CD4-positive, alpha-beta T cell treated with Interleukin-4 for 1 hour (primary cell): ENCODE data around the gene DTD1.

Experiments
- DNase-seq, 2 donors: peaks; one replicate each; pipeline ENCODE4 v3.0.0-alpha.2; 2020 to 2022

Gene DTD1, protein sequence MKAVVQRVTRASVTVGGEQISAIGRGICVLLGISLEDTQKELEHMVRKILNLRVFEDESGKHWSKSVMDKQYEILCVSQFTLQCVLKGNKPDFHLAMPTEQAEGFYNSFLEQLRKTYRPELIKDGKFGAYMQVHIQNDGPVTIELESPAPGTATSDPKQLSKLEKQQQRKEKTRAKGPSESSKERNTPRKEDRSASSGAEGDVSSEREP

DNA sequence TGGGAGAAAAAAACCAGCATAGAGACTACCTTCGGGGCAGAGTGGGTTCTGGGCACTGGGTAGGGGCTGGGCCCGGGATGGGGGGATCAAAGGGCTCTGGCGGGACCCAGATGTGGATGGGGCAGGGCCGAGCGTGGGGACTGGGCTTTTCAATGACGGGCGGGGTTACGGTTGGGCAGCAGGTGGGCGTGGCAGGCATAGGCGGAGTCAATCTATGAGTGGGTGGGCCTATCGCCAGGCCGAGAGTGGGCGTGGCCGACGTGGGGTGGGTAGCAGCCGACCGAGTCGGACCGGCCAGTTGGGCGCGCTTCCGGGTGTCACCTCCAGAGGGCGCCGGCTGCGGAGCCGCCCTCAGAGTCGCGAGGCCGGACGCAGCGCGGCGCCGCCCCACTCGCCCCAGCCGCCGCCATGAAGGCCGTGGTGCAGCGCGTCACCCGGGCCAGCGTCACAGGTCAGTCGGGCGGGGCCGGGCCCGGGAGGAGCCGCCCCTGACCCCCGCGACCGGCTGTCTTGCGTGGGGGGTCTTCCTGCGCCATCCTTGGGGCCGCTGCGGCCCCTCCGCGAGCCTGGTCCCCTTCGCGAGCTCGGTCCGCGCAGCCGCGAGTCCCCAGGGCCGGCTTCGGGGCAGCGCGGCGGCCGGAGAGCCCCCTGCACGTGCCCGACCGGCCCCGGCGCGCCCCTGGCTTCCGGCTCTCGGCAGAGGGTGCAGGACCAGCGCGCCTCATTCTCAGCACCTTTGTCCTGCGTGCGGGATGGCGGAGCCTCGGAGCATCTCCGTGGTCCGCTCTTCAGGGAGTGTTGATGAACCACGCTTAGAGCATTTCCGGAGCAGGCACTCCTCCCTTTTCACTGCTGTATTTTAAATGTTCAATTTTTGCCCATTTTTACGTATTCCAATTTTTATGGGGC is at the start of gene DTD1:
Gene DTD1, plus strand, starts transcription at position 390 of the 909 bp plus-strand sequence. Its CDS starts 19 bp downstream, at position 409.
- peak; percentile 86 to 89 for DNase-seq

DNA sequence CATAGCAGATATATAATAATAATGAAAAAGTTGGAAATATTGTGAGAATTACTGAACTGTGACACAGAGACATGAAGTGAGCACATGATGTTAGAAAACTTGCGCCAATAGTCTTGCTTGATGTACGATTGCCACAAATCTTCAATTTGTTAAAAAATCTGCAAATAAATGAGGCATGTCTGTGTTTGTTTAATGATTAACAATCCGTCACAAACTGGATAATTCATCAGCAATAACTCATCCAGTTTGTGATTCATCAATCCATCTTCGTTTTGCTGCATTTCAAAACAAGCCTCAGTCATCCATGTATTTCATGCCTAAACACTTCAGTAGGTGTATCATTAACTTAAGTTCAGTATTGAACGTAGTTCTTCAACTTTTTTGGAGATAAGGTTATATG is 46.1 kb upstream of the DTD1 start:
- no peak for DNase-seq

DNA sequence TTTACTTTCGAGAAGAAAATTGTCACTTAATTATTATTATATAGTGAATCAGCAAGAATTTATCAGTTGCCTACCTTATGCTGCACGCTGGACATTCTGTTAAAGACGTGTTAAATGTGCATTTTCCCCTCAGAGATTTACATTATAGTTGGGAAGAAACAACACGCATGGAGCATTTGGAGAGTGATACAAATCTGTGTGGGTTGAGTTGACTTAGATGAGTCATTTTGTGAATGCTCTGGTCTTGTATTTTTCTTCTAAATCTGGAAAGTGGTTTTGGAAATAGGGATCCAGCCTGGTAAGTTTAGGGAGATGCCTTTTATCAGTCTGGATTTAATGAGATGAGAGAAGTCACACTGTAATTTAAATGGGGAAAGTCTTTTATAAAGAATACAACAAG is 44.6 kb upstream of the DTD1 start:
- no peak for DNase-seq

DNA sequence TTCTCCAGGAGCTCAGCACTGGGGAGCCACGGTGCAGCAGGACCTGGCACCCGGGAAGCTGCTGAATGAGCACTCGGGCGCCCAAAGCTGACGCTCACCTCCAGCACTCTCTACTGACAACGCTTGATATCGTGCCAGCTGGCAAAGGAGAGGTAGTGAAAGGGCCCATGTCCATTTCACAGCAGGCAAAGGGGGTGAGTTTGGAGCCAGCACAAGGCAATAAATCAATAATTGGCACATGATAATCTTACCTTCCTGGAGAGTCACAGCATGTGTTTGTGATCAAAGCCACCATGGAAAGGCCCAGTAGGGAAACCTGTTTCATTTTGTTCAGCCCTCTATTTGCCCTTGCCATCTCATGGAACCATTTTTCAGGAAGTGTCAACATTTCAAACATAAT is 43.9 kb upstream of the DTD1 start:
- no peak for DNase-seq

DNA sequence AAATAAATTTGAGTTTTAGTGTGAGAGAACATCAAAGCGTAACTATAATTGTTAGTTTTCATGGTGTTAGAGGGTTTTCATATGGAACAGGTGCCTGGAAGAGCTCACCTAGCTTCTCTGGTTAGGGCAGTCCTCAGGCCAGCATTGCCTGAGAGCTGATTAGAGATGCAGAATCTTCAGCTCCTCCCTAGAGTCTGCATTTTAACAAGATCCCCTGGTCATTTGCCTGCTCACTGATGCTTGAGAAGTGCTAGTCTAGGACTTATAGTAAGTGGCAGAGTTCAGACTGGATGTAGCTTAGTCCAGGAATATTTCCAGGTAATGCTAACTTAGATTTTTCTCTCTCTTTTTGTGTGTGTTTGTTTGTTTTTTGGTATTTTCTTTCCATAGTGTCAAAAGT is 42.3 kb upstream of the DTD1 start:
- no peak for DNase-seq

DNA sequence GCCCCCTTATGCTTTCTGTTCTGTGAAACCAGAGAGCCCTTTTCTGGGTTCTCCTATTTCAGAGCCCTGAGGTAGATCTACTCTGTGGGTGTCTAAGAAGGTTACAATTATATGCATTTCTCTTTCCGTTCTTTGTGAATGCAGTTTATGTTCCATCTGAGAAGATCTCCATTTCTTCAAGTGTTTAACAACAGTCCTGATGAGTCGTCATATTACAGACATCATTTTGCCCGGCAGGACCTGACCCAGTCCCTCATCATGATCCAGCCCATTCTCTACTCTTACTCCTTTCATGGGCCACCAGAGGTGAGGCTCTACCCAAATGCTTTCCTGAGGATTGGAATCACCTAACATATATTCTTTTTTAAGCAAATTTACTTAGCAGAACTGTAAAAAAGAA is 39.4 kb upstream of the DTD1 start:
- no peak for DNase-seq

DNA sequence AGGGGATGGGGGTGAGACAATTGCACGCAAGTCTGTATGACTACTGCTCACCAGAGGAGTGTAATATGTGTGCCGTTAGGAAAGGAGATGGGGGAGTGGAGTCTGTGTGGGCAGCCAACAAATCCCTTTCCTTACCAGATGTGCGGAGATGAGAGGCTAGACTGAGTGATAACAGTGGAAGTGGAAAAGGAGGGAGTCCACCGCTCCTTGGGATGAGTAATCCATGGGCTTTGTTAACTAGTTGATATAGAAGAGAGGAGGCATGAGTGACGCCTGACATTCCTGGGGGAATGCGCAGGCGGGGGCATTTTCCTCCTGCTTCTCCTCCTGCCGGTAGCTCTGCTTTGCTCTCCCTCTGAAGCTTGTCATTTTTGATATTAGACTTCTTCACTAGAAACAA is 34.1 kb upstream of the DTD1 start:
- no peak for DNase-seq

DNA sequence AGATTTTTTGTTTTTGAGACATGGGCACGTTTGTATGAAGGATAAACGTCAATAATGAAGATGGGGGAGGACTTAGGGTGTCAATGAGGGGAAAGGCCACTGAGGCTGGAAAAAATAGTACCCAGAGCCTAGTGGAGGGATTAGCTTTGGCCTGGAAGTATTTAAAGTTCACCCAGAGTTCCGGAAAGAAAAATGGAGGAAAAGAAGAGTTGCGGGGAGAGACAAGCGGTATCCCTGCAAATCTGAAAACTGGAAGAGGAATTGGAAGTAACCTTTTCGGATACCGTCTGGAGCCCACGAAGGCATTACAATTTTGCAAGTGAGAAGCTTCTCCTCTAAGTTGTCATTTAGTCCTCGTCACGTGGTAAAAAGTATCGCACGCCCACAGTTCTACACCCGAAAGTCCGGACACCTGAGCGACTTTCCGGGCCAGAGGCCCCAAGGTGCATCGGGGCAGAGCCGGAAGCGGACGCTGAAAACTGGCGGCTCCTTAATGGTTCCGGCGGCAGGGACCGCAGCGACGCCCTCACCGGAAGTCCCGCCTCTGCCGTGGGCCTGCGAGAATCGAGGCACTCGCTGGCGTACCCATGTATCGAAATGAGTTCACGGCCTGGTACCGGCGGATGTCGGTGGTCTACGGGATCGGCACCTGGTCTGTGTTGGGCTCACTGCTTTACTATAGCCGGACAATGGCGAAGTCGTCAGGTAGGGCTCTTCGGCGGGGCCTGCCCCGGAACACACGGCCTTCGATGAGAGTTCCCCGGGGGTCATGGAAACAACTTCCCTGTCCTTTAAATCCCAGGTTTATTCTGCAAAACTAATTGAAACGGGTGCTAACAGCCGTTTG is 20.7 kb upstream of the DTD1 start, which contains the start of gene SMIM26:
Gene SMIM26, plus strand, starts transcription at position 541 of the 847 bp plus-strand sequence. Its CDS starts 47 bp downstream, at position 588.
- DNase-seq = peak; percentile 94 to 95

DNA sequence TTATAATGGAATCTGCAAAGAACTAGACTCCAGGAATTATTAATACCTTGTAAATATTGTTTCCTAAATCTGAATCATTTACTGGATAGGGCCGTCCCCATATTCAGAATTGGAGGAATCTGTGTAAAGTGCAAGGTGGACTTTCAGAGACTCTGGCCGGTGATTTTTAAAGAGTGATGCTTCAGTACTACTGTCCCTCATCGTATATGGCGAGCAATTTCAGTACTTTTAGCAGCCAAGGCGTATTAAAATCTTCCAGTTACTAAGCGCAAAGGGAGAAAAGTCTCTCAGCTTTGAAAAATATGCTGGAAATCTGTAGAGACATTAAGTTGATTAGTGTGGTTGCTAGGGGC is 20.1 kb upstream of the DTD1 start:
- no peak for DNase-seq

DNA sequence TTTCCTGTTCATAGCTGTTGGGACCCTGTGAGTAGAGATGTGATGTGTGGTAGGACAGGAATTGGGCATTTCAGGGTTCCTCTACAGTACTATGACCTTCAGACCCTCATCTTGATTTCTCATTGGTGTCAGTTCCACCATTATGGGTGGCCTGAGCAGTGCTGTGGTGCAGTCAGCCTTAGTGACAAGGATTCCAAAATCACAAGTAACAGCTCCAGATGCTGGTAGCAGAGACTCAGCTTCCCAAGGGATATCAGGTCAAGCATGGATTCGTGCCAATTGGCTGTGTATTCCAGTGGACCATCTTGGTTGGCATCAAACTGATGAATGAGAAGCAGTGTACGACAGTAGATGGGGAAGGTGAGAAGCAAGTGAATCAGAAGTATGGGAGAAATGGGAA is 16.8 kb upstream of the DTD1 start:
- DNase-seq = no peak

DNA sequence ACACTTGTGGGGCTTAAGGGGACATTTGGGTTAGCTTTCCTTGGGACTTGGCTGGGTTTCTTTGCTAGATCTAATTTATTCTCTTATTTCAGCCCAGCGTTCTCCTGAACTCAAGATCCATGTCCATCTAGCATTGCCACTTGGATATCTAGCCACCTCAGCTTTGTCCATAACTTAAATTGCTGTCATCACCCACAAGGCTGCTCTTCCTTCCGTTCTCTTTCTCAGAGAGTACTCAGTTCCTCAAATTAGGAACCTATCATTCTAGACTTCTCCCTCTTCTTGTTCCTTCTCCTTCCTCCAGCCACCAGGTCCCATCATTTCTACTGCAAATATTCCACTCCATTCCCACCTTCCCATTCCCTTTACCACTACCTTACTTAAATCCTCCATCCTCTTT is 16.3 kb upstream of the DTD1 start:
- no peak for DNase-seq

DNA sequence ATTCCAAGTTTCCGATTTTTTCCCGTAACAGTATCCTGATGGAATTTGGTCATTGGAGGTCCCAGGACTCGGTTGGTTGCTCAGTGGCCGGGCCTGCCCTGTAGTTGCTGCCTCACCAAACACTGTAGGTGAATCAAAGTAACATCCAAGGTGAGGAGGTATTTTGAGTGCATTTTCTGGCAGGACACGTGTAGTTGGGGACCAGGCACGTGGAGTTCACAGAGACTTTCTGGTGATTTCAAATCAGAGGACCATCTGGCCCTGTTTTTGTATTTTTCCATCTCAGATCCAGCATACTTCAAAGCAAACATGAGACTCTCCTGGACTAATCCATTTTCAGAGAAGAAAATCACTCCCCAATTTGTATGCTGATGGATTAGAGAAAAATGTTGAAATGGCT is 9.9 kb upstream of the DTD1 start:
- no peak for DNase-seq

DNA sequence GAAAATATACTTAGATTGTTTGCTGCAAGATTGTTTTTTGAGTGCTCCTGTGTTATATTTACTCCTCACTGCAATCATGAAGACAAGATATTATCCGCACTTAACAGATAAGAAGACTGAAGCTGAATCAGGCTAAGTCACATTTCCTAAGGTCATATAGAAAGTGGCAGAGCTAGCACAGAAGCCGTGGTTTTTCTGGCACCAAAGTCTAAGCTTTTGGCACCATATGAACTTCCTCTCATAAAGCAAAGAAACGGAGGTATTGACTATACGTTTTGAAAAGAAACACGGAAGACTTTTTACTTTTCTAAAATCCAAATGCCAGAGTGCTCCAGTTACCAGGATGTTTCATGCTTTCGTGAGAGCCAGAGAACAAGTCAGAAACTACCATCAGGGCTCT is 9.3 kb upstream of the DTD1 start:
- no peak for DNase-seq

DNA sequence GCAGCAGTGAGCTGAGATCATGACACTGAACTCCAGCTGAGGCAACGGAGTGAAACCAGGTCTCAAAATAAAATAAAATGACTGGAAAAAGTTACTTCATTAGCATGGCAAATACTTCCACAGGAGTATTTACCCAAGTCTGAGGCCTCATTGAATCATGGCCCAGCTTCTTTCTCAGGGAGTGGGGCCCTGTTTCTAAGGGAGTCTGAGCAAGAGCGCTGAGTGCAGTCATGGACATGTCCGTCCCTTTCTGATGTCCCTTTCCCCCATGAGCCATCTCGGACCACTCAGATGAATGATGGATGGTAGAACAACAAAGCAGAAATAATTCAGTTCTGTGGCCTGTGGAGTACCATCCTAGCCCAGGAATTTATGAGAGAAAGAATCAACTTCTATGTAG is 7.8 kb upstream of the DTD1 start:
- DNase-seq = no peak

DNA sequence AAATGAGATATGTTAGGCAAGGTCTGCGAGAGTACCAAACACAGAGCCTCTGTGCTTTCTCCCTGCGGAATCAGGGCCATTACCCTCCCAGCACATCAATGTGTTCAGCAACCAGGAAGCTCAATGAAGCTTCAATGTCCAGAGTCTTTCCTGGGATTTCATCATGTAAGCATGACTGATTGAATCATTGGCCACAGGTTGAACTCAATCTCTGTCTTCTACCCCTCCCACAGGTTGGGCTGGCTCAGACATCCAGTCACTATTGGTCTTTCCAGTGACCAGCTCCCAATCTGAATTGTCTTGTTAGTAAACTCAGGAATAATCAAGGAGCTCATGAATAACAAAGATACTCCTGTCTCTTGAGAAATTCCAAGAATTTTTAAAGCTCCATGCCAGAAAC is 2.7 kb upstream of the DTD1 start:
- DNase-seq = no peak

DNA sequence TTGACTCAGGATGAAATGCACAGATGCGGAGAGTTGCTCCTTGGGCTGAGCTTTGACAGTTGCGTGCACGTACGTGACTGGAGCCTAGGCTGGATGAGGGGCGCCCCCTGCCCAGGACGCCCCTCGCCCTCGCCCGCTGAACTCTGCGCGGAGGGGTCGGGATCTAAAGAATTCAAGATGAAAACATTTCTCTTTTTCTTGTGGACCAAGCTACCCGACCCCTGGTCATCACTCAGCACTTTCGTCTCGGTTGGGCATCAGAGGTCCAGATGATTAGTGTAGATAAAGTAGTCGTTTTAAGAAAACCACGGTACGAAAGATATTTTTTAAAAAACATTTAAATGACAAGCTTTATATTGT is 700 bp downstream of the DTD1 start:
- DNase-seq = no peak

DNA sequence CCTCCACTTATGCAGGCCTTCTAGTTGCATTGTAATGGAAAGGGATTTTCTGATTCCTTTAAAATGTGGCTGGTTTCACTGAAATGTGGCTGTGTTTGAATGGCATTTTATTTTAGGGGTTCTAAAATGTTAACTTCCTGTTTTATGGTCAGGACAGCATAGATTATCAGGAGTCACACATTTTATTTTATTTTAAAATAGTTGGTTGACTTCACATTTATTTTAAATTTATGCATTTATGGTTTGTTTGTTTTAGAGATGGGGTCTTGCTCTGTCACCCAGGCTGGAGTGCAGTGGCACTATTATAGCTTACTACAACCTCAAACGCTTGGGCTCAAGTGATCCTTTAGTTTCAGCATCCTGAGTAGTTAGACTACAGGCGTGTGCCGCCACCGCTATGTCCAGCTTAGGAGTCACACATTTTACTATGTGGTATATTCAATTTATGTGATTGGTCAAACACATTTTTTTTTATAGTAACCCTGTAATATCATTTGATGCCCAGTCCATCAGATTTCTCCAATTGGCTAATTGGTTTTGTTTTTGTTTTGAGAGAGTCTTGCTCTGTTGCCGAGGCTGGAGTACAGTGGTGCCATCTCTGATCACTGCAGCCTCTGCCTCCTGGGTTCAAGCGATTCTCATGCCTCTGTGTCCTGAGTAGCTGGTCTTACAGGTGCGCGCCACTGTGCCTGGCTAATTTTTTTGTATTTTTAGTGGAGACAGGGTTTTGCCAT is 2.3 kb downstream of the DTD1 start:
- DNase-seq = peak in 1 of 2 donors; percentile 9

DNA sequence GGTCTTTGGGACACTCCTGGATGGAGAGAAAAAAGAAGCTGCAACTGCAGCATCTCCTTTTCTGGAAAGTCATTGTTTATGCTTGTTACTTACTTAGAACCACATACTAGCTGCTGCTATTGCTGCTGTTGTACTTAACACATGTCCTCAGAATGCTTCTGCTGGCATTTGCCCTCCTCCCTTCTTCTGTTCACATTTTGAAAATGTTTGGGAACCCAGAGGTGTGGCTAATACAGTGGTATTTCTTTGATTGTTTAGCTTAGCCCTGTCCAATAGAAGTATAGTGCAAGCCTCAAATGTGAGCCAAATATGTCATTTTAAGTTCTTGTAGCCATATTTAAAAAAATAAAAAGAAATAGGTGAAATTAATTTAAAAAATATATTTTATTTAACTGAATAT is 8.4 kb downstream of the DTD1 start:
- DNase-seq = no peak

DNA sequence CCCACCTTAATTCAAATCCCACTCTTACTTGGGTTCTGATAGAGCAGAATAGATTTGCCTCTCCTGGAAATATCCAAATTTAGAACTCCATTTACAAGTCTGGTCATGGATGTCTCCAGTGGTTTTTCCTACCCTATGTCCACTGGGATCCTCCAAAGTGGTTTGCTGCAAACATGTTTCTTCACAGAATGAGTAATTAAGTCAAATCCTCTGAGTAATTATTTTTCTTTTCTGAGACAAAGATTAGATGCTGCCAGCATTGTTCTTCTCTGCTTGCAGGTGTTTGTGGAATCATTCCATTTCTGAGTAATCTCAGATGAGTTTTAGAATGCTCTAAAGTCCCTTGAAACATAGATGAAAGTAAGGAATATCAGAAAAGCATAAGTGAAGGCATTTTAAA is 21.9 kb downstream of the DTD1 start:
- DNase-seq = no peak

DNA sequence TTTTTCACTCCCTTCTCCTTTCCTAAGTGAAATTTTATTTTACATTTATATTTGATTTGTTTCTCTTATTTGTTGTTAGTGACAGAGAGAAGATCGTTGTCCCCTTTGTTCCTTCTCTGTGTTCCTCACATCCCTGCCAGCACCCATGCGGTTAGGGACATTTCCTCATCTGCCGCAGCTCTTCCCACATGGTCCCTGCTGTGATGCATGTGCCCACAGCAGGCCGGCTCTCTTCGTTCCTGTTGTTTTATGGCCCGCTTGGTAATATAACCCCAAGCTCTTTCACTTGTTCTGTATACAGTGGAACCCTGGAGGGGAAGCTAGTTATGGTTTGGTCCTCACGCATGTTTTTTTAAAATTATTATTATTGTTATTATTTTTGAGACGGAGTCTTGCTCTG is 23.6 kb downstream of the DTD1 start:
- DNase-seq = no peak

DNA sequence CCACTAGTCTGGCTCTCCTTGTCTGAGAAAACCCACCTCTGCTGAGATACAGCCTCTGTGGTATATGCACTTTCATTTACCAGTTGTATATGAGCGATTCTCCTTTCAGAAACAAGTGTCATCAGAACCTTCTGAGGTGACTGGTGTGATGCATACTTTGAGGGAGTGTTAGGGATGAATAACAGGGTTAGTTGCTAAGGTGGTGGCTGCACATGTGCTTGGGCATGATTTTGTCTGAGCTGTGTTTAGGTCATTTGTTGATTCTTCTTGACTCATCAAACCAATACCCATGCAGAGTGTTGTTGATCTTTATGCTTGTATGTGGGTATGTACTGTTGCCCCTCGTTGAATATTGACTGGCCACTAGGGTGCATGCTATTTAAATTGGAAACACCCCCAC is 25.7 kb downstream of the DTD1 start:
- DNase-seq = no peak

DNA sequence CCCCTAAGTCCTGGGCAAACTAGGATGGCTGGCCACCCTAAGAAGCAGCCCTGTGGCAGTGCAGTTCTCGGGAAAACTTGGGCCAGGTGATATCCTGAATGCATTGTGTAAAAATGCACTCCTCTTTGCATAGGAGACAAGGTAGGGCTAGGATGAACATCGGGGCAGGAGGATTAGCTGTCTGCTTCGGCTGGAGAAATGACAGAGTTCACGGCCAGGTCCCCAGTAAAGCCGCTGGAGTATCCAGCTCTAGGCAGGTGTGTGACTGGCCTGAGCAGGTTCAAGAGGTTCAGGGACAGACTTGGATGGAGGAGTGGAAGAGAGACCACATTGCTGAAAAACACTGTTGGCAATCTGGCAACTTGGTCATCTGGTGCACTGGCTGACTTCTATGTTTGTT is 26.4 kb downstream of the DTD1 start:
- no peak for DNase-seq
